ENCODE data around the gene CIDEC. TPM values are rescaled to one million over a fixed set of nuclear protein-coding genes. Genes with fewer than 3 reads are reported as not detected.

CIDEC gene
- total and polyA plus RNA-seq, 2 of the 13 experiments (the other 11 are each of a cell fraction or from before 2014, with no cell fraction given), result 2.5 to 10.4 TPM

DNA sequence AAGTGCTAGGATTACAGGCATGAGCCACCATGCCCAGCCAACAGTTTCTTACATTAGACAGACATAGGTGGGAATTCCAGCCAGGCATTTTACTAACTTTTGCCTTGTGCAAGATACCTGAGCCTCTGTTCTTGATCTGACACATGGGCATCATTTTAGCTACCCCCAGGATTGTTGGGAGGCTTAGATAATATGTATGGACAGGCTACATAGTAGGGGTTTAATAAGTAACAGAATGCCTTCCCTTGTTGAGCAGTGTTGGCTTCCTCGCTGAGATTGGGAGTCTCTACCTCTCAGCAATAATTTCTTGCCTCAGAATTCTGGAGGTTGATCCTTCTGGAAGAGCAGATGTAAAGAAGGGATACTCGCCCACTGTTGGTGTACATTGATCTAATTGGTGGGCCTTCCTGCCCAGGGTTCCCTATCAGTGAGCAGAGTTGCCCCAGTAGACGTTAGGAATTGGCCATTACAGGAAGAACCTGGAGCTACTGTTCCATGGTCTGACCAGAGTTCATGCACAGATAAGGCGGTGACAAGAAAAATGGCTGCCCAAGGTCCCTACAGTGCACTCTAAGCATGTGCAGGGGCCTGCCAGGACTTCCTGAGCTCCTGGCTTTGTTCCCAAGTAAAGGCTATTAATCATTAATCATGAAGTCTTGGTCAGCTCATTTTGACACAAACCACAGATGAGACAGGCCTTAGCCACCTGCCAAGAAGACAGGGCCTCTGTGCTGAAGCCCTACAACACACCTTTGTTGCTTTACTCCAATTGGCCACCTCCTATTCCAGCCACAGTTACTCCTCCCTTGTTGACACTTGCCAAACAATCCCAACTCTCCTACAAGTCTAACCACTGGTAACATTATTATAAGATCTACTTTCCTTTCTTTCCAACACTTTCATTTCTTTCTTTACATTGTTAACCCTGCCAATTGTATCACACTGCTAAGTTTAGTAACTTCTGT is 17.6 kb upstream of the CIDEC start (continued):
- no peak for TF ChIP-seq MTF2 (CRISPR knock-in tag; IDR thresholded peaks at IDR 0.05; ENCODE audit: borderline replicate concordance)
- TF ChIP-seq SIX1 (CRISPR knock-in tag; IDR thresholded peaks at IDR 0.05; ENCODE audit: borderline replicate concordance), result peak; percentile 38; the same call in 1 of the 2 replicates
- no peak for TF ChIP-seq CBX5 (CRISPR knock-in tag; IDR thresholded peaks at IDR 0.05; ENCODE audit: borderline replicate concordance)
- no peak for TF ChIP-seq MATR3 (CRISPR knock-in tag; IDR thresholded peaks at IDR 0.05)
- peak; percentile 35; the same call in 1 of the 2 replicates for TF ChIP-seq MXD4 (CRISPR knock-in tag; IDR thresholded peaks at IDR 0.05)
- peak; percentile 50 for TF ChIP-seq CREB1 (IDR thresholded peaks at IDR 0.05)
- TF ChIP-seq CREB1 (CRISPR knock-in tag; IDR thresholded peaks at IDR 0.05), result no peak; the same call in none of the 2 replicates
- TF ChIP-seq, protein P1, sequence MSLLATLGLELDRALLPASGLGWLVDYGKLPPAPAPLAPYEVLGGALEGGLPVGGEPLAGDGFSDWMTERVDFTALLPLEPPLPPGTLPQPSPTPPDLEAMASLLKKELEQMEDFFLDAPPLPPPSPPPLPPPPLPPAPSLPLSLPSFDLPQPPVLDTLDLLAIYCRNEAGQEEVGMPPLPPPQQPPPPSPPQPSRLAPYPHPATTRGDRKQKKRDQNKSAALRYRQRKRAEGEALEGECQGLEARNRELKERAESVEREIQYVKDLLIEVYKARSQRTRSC (CRISPR knock-in tag; IDR thresholded peaks at IDR 0.05; ENCODE audit: low read depth), result peak; percentile 26; the same call in 1 of the 2 replicates
- TF ChIP-seq KMT2A (CRISPR knock-in tag; IDR thresholded peaks at IDR 0.05), result 0 out of 2 replicates have a peak, but pooled peaks have one; percentile 3
- 0 out of 2 replicates have a peak, but pooled peaks have one; percentile 41 for TF ChIP-seq ELF4 (CRISPR knock-in tag; IDR thresholded peaks at IDR 0.05; ENCODE audit: borderline replicate concordance)
- peak; percentile 70 for TF ChIP-seq RBFOX2 (IDR thresholded peaks at IDR 0.05; ENCODE audit: low read depth, low read length)
- TF ChIP-seq KAT8 (CRISPR knock-in tag; IDR thresholded peaks at IDR 0.05), result peak; percentile 68
- 0 out of 2 replicates have a peak, but pooled peaks have one; percentile 16 for TF ChIP-seq ZNF264 (CRISPR knock-in tag; IDR thresholded peaks at IDR 0.05)
- TF ChIP-seq, protein P2, sequence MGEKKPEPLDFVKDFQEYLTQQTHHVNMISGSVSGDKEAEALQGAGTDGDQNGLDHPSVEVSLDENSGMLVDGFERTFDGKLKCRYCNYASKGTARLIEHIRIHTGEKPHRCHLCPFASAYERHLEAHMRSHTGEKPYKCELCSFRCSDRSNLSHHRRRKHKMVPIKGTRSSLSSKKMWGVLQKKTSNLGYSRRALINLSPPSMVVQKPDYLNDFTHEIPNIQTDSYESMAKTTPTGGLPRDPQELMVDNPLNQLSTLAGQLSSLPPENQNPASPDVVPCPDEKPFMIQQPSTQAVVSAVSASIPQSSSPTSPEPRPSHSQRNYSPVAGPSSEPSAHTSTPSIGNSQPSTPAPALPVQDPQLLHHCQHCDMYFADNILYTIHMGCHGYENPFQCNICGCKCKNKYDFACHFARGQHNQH (CRISPR knock-in tag; IDR thresholded peaks at IDR 0.05), result peak; percentile 69; the same call in 1 of the 2 replicates
- no peak; the same call in 1 of the 2 replicates for TF ChIP-seq RCOR2 (CRISPR knock-in tag; IDR thresholded peaks at IDR 0.05)
- peak; percentile 94 for TF ChIP-seq ASH2L (IDR thresholded peaks at IDR 0.05; ENCODE audit: insufficient read length, low read depth, low read length)
- 0 out of 2 replicates have a peak, but pooled peaks have one; percentile 21 for TF ChIP-seq ZNF557 (CRISPR knock-in tag; IDR thresholded peaks at IDR 0.05)
- peak; percentile 55 for TF ChIP-seq NFIC (IDR thresholded peaks at IDR 0.05; ENCODE audit: low read length)
- TF ChIP-seq ZNF333 (CRISPR knock-in tag; IDR thresholded peaks at IDR 0.05; ENCODE audit: borderline replicate concordance), result no peak
- TF ChIP-seq NR1H2 (CRISPR knock-in tag; IDR thresholded peaks at IDR 0.05; ENCODE audit: borderline replicate concordance, low read depth), result no peak
- TF ChIP-seq MED8 (CRISPR knock-in tag; IDR thresholded peaks at IDR 0.05; ENCODE audit: insufficient replicate concordance), result peak; percentile 37
- peak; percentile 89 for TF ChIP-seq ZFX (CRISPR knock-in tag; IDR thresholded peaks at IDR 0.05; ENCODE audit: low read depth)
- peak; percentile 87; the same call in 1 of the 2 replicates for TF ChIP-seq ZNF761 (CRISPR knock-in tag; conservative IDR thresholded peaks at IDR 0.05)
- TF ChIP-seq ZNF337 (CRISPR knock-in tag; IDR thresholded peaks at IDR 0.05; ENCODE audit: borderline replicate concordance, low read depth), result no peak
- peak; percentile 58 for TF ChIP-seq TAF1 (CRISPR knock-in tag; IDR thresholded peaks at IDR 0.05)
- peak; percentile 60; the same call in 1 of the 2 replicates for TF ChIP-seq YEATS4 (CRISPR knock-in tag; IDR thresholded peaks at IDR 0.05; ENCODE audit: borderline replicate concordance)
- no peak for TF ChIP-seq AGO2 (optimal IDR thresholded peaks at IDR 0.05; ENCODE audit: low read depth, low read length)
- TF ChIP-seq YY1 (IDR thresholded peaks at IDR 0.05; ENCODE audit: insufficient read depth, insufficient replicate concordance, low read depth, low read length), result peak; percentile 92

Data from HepG2 (cell line).